HCT116 (cell line): ENCODE results near the gene SYT9. TPM values are rescaled to one million over a fixed set of nuclear protein-coding genes. Genes with fewer than 3 reads are reported as not detected.

ENCODE experiments used
- ATAC-seq: fragments of 200-7000 bp; cut with Tn5 transposase; 2 replicates; pipeline ENCODE4 v1.9.1; 2020; ENCODE audit warnings: mild to moderate bottlenecking, moderate library complexity
- BruUV-seq: library from RNA; stranded (reverse); fragments of 400-500 nt; replicated peaks from 2 replicates; lab custom pipeline; 2021; lab: Mats Ljungman, UMichigan
- CTCF ChIA-PET: fragments of 300-600 bp; sonication (Branson Sonifier 250); formaldehyde crosslinking; loops from one replicate; lab custom pipeline; 2021; ENCODE audit warnings: antibody characterized with exemption; lab: Charles Lee
- POLR2A ChIA-PET: fragments of 300-600, 350-600 bp; sonication (Branson Sonifier 250); formaldehyde crosslinking; loops from one replicate; lab custom pipeline; 2021; ENCODE audit warnings: antibody characterized with exemption; lab: Charles Lee
- RAD21 ChIA-PET, 2 experiments: fragments of 300-600 bp; sonication (Branson Sonifier 250); formaldehyde crosslinking; loops; one replicate each; lab custom pipeline; 2023; ENCODE audit warnings: low total read pairs in 2 of 2; ENCODE audit not compliant: uncharacterized antibody in 2 of 2, unreplicated experiment in 2 of 2, low non-redundant PET in 1 of 2; lab: Charles Lee
- DNase-seq: peaks from one replicate; pipeline ENCODE4 v3.0.0-alpha.2; 2010; ENCODE audit warnings: low read depth, low spot score
- H2AFZ ChIP-seq: fragments of 200-600 bp; shearing (Covaris generic), sonication (generic); 2 replicates; pipeline ENCODE4 v1.6.1; 2017; ENCODE audit warnings: low read depth, mixed run types, mixed read lengths, antibody characterized with exemption, low read length; ENCODE audit not compliant: poor library complexity, severe bottlenecking
- H3K27ac ChIP-seq: 2 replicates; pipeline ENCODE4 v1.5.1; 2012; ENCODE audit warnings: low read depth, low read length
- H3K27me3 ChIP-seq: fragments of 200-600 bp; sonication (generic); 2 replicates; pipeline ENCODE4 v1.6.1; 2016; ENCODE audit warnings: mixed run types, low read length, mixed read lengths; ENCODE audit not compliant: insufficient read depth
- H3K36me3 ChIP-seq, 2 experiments: fragments of 200-500 bp in 1 of 2; fragments of 200-600 bp in 1 of 2; sonication (Bioruptor generic) in 1 of 2; sonication (generic) in 1 of 2; 2 replicates each; pipeline versions ENCODE4 v1.5.1 to v1.6.1; 2014 to 2016; ENCODE audit warnings: low read length in 2 of 2, inconsistent platforms in 1 of 2, mixed read lengths in 1 of 2, mixed run types in 1 of 2; ENCODE audit not compliant: insufficient read depth in 2 of 2, control insufficient read depth in 1 of 2
- H3K4me1 ChIP-seq, 2 experiments: fragments of 200-600 bp in 1 of 2; sonication (generic) in 1 of 2; 2 replicates each; pipeline versions ENCODE4 v1.5.1 to v1.6.1; 2012 to 2017; ENCODE audit warnings: low read length in 2 of 2, inconsistent platforms in 1 of 2, mild to moderate bottlenecking in 1 of 2, mixed read lengths in 1 of 2, mixed run types in 1 of 2, moderate library complexity in 1 of 2; ENCODE audit not compliant: insufficient read depth in 2 of 2, control insufficient read depth in 1 of 2
- H3K4me2 ChIP-seq: fragments of 200-600 bp; sonication (generic); 2 replicates; pipeline ENCODE4 v1.6.1; 2017; ENCODE audit warnings: mixed run types, low read length, mixed read lengths
- H3K4me3 ChIP-seq, 2 experiments: fragments of 200-600 bp in 1 of 2; sonication (generic) in 1 of 2; replicated peaks in 1 of 2; 2 replicates each; pipeline ENCODE4 v1.5.1; 2011 to 2016; ENCODE audit warnings: low read length in 2 of 2, control low read depth in 1 of 2, low read depth in 1 of 2, mild to moderate bottlenecking in 1 of 2, mixed read lengths in 1 of 2, mixed run types in 1 of 2
- H3K79me2 ChIP-seq: fragments of 200-600 bp; sonication (generic); 2 replicates; pipeline ENCODE4 v1.6.1; 2017; ENCODE audit warnings: mild to moderate bottlenecking, mixed run types, low read length, moderate library complexity, mixed read lengths; ENCODE audit not compliant: insufficient read depth
- H3K9ac ChIP-seq: fragments of 200-600 bp; sonication (generic); 2 replicates; pipeline ENCODE4 v1.6.1; 2016; ENCODE audit warnings: low read length, mixed read lengths
- H3K9me2 ChIP-seq: fragments of 200-600 bp; sonication (generic), shearing (Covaris generic); 2 replicates; pipeline ENCODE4 v1.6.1; 2017; ENCODE audit warnings: mixed run types, mild to moderate bottlenecking, moderate library complexity; ENCODE audit not compliant: insufficient read depth
- H3K9me3 ChIP-seq, 2 experiments: fragments of 200-500 bp in 1 of 2; fragments of 200-600 bp in 1 of 2; sonication (Bioruptor generic) in 1 of 2; sonication (generic) in 1 of 2; 2 replicates each; pipeline ENCODE4 v1.6.1; 2014 to 2017; ENCODE audit warnings: low read length in 2 of 2, mixed read lengths in 2 of 2, inconsistent platforms in 1 of 2, low read depth in 1 of 2, mild to moderate bottlenecking in 1 of 2, mixed run types in 1 of 2, moderate library complexity in 1 of 2; ENCODE audit not compliant: control insufficient read depth in 1 of 2, insufficient read depth in 1 of 2
- H4K20me1 ChIP-seq: fragments of 200-600 bp; sonication (generic), shearing (Covaris generic); 2 replicates; pipeline ENCODE4 v1.6.1; 2017; ENCODE audit warnings: mixed run types, mild to moderate bottlenecking, moderate library complexity; ENCODE audit not compliant: insufficient read depth
- CBX3 ChIP-seq: IDR thresholded peaks from 2 replicates; pipeline ENCODE4 v1.6.1; 2012; ENCODE audit warnings: low read depth
- CEBPB ChIP-seq: IDR thresholded peaks from 2 replicates; pipeline ENCODE4 v1.6.1; 2012; ENCODE audit warnings: low read depth
- EGR1 ChIP-seq: IDR thresholded peaks from 2 replicates; pipeline ENCODE4 v1.6.1; 2012; ENCODE audit warnings: low read depth
- ELF1 ChIP-seq: IDR thresholded peaks from 2 replicates; pipeline ENCODE4 v1.6.1; 2012; ENCODE audit warnings: low read depth, borderline replicate concordance
- EZH2 ChIP-seq: fragments of 200-600 bp; sonication (generic); IDR thresholded peaks from 2 replicates; pipeline ENCODE4 v1.6.1; 2017; ENCODE audit warnings: antibody characterized with exemption, mixed run types
- EZH2phosphoT487 ChIP-seq: fragments of 200-600 bp; IDR thresholded peaks from 2 replicates; pipeline ENCODE4 v1.6.1; 2018; ENCODE audit warnings: antibody characterized with exemption, borderline replicate concordance
- FOSL1 ChIP-seq: IDR thresholded peaks from 2 replicates; pipeline ENCODE4 v1.6.1; 2012; ENCODE audit warnings: low read depth
- POLR2A ChIP-seq: IDR thresholded peaks from 2 replicates; pipeline ENCODE4 v1.7.0; 2011; ENCODE audit warnings: borderline replicate concordance; ENCODE audit not compliant: insufficient read depth, insufficient read length; ENCODE audit errors: extremely low read depth
- POLR2AphosphoS5 ChIP-seq: IDR thresholded peaks from 2 replicates; pipeline ENCODE4 v1.6.1; 2011; ENCODE audit warnings: mild to moderate bottlenecking, low read depth, low read length, moderate library complexity
- RAD21 ChIP-seq: IDR thresholded peaks from 2 replicates; pipeline ENCODE4 v1.6.1; 2012; ENCODE audit warnings: low read depth, mild to moderate bottlenecking
- SP1 ChIP-seq: IDR thresholded peaks from 2 replicates; pipeline ENCODE4 v1.6.1; 2012; ENCODE audit warnings: low read depth
- SRF ChIP-seq: IDR thresholded peaks from 2 replicates; pipeline ENCODE4 v1.6.1; 2012; ENCODE audit warnings: low read depth
- ZNF274 ChIP-seq: fragments of 200-500 bp; sonication (Bioruptor generic); IDR thresholded peaks from 2 replicates; pipeline ENCODE4 v1.6.1; 2014; ENCODE audit warnings: mild to moderate bottlenecking, low read depth, low read length, inconsistent platforms
- intact Hi-C: fragments of 100-400 bp; cut with micrococcal nuclease; formaldehyde crosslinking; loops from 2 replicates; pipeline ENCODE4 v1.10.0; 2022
- total RNA-seq: library from RNA; stranded (reverse); gene quantifications from one replicate; pipeline ENCODE4 v1.2.1, GENCODE V29; 2021; ENCODE audit not compliant: unreplicated experiment
- TF ChIP-seq, protein P1 (sequence below): IDR thresholded peaks from 2 replicates; pipeline ENCODE4 v1.6.1; 2012
- TF ChIP-seq, protein P2 (sequence below), 3 experiments: fragments of 200-600 bp in 1 of 3; sonication (generic) in 1 of 3; IDR thresholded peaks in 2 of 3; conservative IDR thresholded peaks in 1 of 3; 2 replicates each; pipeline ENCODE4 v1.5.1; 2012 to 2017; ENCODE audit warnings: low read depth in 2 of 3, low read length in 2 of 3, antibody characterized with exemption in 1 of 3, borderline replicate concordance in 1 of 3, control low read depth in 1 of 3, mild to moderate bottlenecking in 1 of 3, mixed read lengths in 1 of 3, mixed run types in 1 of 3, moderate library complexity in 1 of 3; ENCODE audit not compliant: insufficient read depth in 1 of 3
- TF ChIP-seq, protein P3 (sequence below): IDR thresholded peaks from 2 replicates; pipeline ENCODE4 v1.6.1; 2011; ENCODE audit warnings: mild to moderate bottlenecking, low read length, moderate library complexity; ENCODE audit not compliant: insufficient replicate concordance; ENCODE audit errors: extremely low read depth
- TF ChIP-seq, protein P4 (sequence below): IDR thresholded peaks from 2 replicates; pipeline ENCODE4 v1.6.1; 2012

SYT9 gene
- total RNA-seq, 1 experiment from 2014 or later: not detected

DNA sequence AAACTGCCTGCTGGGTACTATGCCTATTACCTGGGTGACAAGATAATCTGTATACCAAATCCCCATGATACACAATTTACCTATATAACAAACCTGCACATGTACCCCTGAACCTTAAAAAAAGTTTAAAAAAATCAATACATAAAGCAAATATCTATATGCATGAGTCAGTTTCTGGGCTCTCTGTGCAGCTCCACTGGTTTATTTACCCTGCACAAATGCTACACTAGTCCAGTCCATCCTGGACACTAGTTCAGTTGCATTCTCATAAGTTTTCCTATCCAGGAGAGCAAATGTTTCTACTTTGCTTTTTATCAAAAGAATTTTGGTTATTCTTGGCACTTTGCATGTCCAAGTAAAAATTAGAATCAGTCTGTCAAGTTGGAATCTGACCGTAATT is 133.8 kb downstream of the SYT9 start:
- no peaks in the 10 kb centered on the region for H3K36me3 ChIP-seq
- no peak for DNase-seq
- H3K4me1 ChIP-seq: no peaks in the 10 kb centered on the region
- RAD21 ChIA-PET: no interaction called here
- POLR2A ChIA-PET: no interaction called here
- no TSS peak for BruUV-seq
- H3K79me2 ChIP-seq: no peaks in the 10 kb centered on the region
- no peak overlapping the region for H2AFZ ChIP-seq
- no peak overlapping the region for H3K4me2 ChIP-seq
- CTCF ChIA-PET: no interaction called here
- intact Hi-C loops: no loop called here
- no peak overlapping the region for H3K9ac ChIP-seq
- no peak for ATAC-seq
- H3K4me3 ChIP-seq: no peak overlapping the region
- H3K27ac ChIP-seq: no peak overlapping the region
- peaks cover 15% of the 10 kb centered on the region; the same call in 1 of the 2 replicates for H3K27me3 ChIP-seq
- H4K20me1 ChIP-seq: no peaks in the 10 kb centered on the region
- H3K9me2 ChIP-seq: no peaks in the 10 kb centered on the region
- no peak for TF ChIP-seq ELF1
- TF ChIP-seq EZH2: no peak
- no peak for TF ChIP-seq CEBPB
- no peak for TF ChIP-seq CBX3
- TF ChIP-seq, protein P1, sequence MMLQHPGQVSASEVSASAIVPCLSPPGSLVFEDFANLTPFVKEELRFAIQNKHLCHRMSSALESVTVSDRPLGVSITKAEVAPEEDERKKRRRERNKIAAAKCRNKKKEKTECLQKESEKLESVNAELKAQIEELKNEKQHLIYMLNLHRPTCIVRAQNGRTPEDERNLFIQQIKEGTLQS: no peak
- TF ChIP-seq RAD21: no peak
- TF ChIP-seq EZH2phosphoT487: no peak
- no peak for TF ChIP-seq POLR2A
- TF ChIP-seq POLR2AphosphoS5: no peak
- no peak for TF ChIP-seq SRF
- TF ChIP-seq, protein P2, sequence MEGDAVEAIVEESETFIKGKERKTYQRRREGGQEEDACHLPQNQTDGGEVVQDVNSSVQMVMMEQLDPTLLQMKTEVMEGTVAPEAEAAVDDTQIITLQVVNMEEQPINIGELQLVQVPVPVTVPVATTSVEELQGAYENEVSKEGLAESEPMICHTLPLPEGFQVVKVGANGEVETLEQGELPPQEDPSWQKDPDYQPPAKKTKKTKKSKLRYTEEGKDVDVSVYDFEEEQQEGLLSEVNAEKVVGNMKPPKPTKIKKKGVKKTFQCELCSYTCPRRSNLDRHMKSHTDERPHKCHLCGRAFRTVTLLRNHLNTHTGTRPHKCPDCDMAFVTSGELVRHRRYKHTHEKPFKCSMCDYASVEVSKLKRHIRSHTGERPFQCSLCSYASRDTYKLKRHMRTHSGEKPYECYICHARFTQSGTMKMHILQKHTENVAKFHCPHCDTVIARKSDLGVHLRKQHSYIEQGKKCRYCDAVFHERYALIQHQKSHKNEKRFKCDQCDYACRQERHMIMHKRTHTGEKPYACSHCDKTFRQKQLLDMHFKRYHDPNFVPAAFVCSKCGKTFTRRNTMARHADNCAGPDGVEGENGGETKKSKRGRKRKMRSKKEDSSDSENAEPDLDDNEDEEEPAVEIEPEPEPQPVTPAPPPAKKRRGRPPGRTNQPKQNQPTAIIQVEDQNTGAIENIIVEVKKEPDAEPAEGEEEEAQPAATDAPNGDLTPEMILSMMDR (IDR thresholded peaks at IDR 0.05 in 2 of 3, conservative IDR thresholded peaks at IDR 0.05 in 1 of 3; ENCODE audit: borderline replicate concordance in 1 of 3, insufficient read depth in 1 of 3, low read depth in 2 of 3, low read length in 2 of 3): no peak
- no peak for TF ChIP-seq SP1
- TF ChIP-seq ZNF274: no peak
- TF ChIP-seq, protein P3, sequence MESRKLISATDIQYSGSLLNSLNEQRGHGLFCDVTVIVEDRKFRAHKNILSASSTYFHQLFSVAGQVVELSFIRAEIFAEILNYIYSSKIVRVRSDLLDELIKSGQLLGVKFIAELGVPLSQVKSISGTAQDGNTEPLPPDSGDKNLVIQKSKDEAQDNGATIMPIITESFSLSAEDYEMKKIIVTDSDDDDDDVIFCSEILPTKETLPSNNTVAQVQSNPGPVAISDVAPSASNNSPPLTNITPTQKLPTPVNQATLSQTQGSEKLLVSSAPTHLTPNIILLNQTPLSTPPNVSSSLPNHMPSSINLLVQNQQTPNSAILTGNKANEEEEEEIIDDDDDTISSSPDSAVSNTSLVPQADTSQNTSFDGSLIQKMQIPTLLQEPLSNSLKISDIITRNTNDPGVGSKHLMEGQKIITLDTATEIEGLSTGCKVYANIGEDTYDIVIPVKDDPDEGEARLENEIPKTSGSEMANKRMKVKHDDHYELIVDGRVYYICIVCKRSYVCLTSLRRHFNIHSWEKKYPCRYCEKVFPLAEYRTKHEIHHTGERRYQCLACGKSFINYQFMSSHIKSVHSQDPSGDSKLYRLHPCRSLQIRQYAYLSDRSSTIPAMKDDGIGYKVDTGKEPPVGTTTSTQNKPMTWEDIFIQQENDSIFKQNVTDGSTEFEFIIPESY: no peak
- TF ChIP-seq FOSL1: no peak
- TF ChIP-seq, protein P4, sequence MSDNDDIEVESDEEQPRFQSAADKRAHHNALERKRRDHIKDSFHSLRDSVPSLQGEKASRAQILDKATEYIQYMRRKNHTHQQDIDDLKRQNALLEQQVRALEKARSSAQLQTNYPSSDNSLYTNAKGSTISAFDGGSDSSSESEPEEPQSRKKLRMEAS: no peak
- no peak for TF ChIP-seq EGR1
- TF ChIP-seq, all 23 proteins: peak for 0
- H3K9me3 ChIP-seq: no peaks in the 10 kb centered on the region
